ENCODE results near the gene APBB1IP.
A peak's percentile ranks its signal among the peaks of the same experiment; 100 is the strongest.

Gene APBB1IP

DNA sequence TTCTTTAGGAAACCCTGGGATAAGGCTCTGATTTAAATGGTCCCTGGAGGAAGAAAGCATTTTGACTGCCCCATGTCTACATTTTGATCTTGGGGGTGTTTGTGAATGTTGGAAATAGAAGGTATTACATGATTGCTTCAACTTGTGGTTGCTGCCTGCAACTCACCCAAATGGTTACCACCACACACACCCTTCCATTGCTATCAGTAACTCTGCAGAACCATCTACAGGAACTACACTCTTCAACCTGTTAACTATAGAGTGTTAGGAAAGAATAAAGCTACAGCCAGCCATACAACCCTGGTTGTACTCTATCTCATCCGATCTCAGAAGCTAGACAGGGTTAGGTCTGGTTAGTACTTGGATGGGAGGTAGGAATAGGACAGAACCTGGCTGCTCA lies 71.2 kb downstream of the APBB1IP start:
- no peaks in the 10 kb centered on the region for H3K36me3 ChIP-seq (ENCODE audit: control insufficient read depth in 2 of 2, insufficient read depth in 1 of 2, low read length in 2 of 2)
- no peaks in the 10 kb centered on the region for H3K9me3 ChIP-seq (ENCODE audit: control insufficient read depth, insufficient read depth, low read depth, low read length)
- no peak overlapping the region for H3K4me3 ChIP-seq (ENCODE audit: low read depth, low read length)
- H3K4me1 ChIP-seq (ENCODE audit: control insufficient read depth, insufficient read depth, low read length) = no peaks in the 10 kb centered on the region
- POLR2A ChIA-PET = no interaction called here
- TF ChIP-seq ZEB2 (tag by site-specific recombination; IDR thresholded peaks at IDR 0.05) (no peak), ZNF76 (tag by site-specific recombination; IDR thresholded peaks at IDR 0.05; ENCODE audit: borderline replicate concordance, low read depth) (no peak), ZNF623 (tag by site-specific recombination; IDR thresholded peaks at IDR 0.05) (no peak), ZNF670 (tag by site-specific recombination; IDR thresholded peaks at IDR 0.05; ENCODE audit: low read depth) (no peak), SP3 (tag by site-specific recombination; IDR thresholded peaks at IDR 0.05) (no peak), BCL11B (tag by site-specific recombination; IDR thresholded peaks at IDR 0.05; ENCODE audit: low read depth) (no peak), ZBTB17 (tag by site-specific recombination; IDR thresholded peaks at IDR 0.05) (no peak), ZNF394 (tag by site-specific recombination; IDR thresholded peaks at IDR 0.05; ENCODE audit: borderline replicate concordance) (no peak), ZNF404 (tag by site-specific recombination; IDR thresholded peaks at IDR 0.05) (no peak), KLF9 (tag by site-specific recombination; IDR thresholded peaks at IDR 0.05; ENCODE audit: low read depth) (no peak), KLF16 (tag by site-specific recombination; IDR thresholded peaks at IDR 0.05) (no peak), ZNF341 (tag by site-specific recombination; IDR thresholded peaks at IDR 0.05; ENCODE audit: low read depth) (no peak), GLIS2 (tag by site-specific recombination; IDR thresholded peaks at IDR 0.05) (no peak)
- no peak overlapping the region for H3K27ac ChIP-seq (ENCODE audit: extremely low read depth, low read depth, low read length)
- CTCF ChIA-PET = interaction anchor here (0.7 kb wide), 1 partner anchor 852 kb away, joined by 3 read pairs; no protein-coding TSS in a partner anchor

DNA sequence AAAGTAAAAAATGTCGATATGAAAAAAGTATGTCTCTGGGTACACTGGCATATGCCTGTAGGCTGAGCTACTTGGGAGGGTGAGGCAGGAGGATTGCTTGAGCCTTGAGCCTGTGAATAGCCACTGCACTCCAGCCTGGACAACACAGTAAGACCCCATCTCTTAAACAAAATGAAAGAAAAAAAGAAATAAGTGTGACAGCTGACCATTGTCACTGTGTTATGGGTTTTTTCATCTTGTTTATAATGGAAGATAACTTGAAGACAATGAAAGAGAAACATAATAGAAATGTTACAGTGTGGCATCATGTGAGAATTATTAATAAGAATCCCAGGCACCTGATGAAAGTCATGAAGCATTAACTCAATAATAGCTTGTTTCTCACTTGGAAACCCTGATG lies 75.0 kb downstream of the APBB1IP start:
- CTCF ChIA-PET = interaction anchor here (0.6 kb wide), 1 partner anchor 141 kb away, joined by 4 read pairs; no protein-coding TSS in a partner anchor
- no peaks in the 10 kb centered on the region for H3K9me3 ChIP-seq (ENCODE audit: control insufficient read depth, insufficient read depth, low read depth, low read length)

DNA sequence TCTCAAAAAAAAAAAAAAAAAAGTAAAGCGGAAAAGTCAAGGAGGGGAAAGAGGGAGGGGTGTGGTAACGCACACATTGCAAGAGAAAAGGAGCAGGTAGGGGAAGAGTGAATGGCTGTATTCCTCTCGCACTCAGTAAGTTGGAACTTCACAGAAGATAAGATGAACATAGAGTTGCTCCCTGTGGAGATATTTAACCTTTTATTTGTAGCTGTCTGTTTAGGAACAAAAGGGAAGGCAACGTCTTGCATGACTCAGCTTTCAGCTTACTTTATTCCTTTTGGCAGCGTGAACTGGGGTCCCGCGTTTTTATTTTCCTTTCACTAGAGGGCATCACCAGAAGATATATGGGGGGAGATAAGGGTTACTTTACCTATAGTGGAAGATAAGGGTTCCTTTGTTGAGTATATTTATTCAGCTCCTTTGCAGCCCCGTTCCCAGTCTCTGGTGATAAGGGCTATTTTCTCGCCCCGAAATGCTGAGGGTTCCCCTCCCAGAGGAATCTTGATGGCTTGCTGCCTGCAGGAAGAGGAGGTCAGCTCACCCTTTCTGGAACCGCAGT lies 78.5 kb downstream of the APBB1IP start:
- ChIA-PET POLR2A (interaction anchor here (0.8 kb wide), 1 partner anchor 8 kb away, joined by 9 read pairs; no protein-coding TSS in a partner anchor), CTCF (interaction anchor here (0.9 to 1.4 kb wide), 2 partner anchors 13 to 178 kb away, joined by 3 read pairs; no protein-coding TSS in a partner anchor)
- no peak overlapping the region for H3K4me3 ChIP-seq (ENCODE audit: low read depth, low read length)
- 0 out of 2 replicates have a peak, but pooled peaks have one; percentile 24 for TF ChIP-seq ZNF558 (tag by site-specific recombination; IDR thresholded peaks at IDR 0.05)
- TF ChIP-seq ZSCAN30 (tag by site-specific recombination; IDR thresholded peaks at IDR 0.05) = 0 out of 2 replicates have a peak, but pooled peaks have one; percentile 8
- peak; percentile 34; the same call in 1 of the 2 replicates for TF ChIP-seq ZBTB20 (tag by site-specific recombination; IDR thresholded peaks at IDR 0.05)
- 0 out of 2 replicates have a peak, but pooled peaks have one; percentile 41 for TF ChIP-seq ZNF629 (tag by site-specific recombination; IDR thresholded peaks at IDR 0.05)
- TF ChIP-seq, protein P1, sequence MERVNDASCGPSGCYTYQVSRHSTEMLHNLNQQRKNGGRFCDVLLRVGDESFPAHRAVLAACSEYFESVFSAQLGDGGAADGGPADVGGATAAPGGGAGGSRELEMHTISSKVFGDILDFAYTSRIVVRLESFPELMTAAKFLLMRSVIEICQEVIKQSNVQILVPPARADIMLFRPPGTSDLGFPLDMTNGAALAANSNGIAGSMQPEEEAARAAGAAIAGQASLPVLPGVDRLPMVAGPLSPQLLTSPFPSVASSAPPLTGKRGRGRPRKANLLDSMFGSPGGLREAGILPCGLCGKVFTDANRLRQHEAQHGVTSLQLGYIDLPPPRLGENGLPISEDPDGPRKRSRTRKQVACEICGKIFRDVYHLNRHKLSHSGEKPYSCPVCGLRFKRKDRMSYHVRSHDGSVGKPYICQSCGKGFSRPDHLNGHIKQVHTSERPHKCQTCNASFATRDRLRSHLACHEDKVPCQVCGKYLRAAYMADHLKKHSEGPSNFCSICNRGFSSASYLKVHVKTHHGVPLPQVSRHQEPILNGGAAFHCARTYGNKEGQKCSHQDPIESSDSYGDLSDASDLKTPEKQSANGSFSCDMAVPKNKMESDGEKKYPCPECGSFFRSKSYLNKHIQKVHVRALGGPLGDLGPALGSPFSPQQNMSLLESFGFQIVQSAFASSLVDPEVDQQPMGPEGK (tag by site-specific recombination; IDR thresholded peaks at IDR 0.05) = peak; percentile 26; the same call in 1 of the 2 replicates
- TF ChIP-seq, protein P2, sequence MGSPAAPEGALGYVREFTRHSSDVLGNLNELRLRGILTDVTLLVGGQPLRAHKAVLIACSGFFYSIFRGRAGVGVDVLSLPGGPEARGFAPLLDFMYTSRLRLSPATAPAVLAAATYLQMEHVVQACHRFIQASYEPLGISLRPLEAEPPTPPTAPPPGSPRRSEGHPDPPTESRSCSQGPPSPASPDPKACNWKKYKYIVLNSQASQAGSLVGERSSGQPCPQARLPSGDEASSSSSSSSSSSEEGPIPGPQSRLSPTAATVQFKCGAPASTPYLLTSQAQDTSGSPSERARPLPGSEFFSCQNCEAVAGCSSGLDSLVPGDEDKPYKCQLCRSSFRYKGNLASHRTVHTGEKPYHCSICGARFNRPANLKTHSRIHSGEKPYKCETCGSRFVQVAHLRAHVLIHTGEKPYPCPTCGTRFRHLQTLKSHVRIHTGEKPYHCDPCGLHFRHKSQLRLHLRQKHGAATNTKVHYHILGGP (tag by site-specific recombination; IDR thresholded peaks at IDR 0.05) = no peak
- TF ChIP-seq ZIC2 (tag by site-specific recombination; IDR thresholded peaks at IDR 0.05) = no peak
- TF ChIP-seq ZXDB (tag by site-specific recombination; IDR thresholded peaks at IDR 0.05) = peak; percentile 59; the same call in 1 of the 2 replicates
- TF ChIP-seq, protein P3, sequence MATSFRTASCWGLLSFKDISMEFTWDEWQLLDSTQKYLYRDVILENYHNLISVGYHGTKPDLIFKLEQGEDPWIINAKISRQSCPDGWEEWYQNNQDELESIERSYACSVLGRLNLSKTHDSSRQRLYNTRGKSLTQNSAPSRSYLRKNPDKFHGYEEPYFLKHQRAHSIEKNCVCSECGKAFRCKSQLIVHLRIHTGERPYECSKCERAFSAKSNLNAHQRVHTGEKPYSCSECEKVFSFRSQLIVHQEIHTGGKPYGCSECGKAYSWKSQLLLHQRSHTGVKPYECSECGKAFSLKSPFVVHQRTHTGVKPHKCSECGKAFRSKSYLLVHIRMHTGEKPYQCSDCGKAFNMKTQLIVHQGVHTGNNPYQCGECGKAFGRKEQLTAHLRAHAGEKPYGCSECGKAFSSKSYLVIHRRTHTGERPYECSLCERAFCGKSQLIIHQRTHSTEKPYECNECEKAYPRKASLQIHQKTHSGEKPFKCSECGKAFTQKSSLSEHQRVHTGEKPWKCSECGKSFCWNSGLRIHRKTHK (tag by site-specific recombination; IDR thresholded peaks at IDR 0.05) = no peak
- TF ChIP-seq ZSCAN16 (tag by site-specific recombination; IDR thresholded peaks at IDR 0.05) = no peak
- peak; percentile 57; the same call in 1 of the 2 replicates for TF ChIP-seq ZNF335 (tag by site-specific recombination; conservative IDR thresholded peaks at IDR 0.05)
- TF ChIP-seq SETDB1 (IDR thresholded peaks at IDR 0.05; ENCODE audit: insufficient read length, low read length) = no peak
- no peak for TF ChIP-seq ZBTB17 (tag by site-specific recombination; IDR thresholded peaks at IDR 0.05)
- TF ChIP-seq FEZF1 (tag by site-specific recombination; IDR thresholded peaks at IDR 0.05) = peak; percentile 74

More for the DNA sequence above, 75.0 kb downstream of the APBB1IP start:
- POLR2A ChIA-PET = no interaction called here
- TF ChIP-seq HOXC10 (CRISPR knock-in tag; IDR thresholded peaks at IDR 0.05) (no peak), SETDB1 (IDR thresholded peaks at IDR 0.05; ENCODE audit: insufficient read length, low read length) (peak; percentile 74), ZSCAN23 (tag by site-specific recombination; IDR thresholded peaks at IDR 0.05) (no peak), TRIM28 (IDR thresholded peaks at IDR 0.05; ENCODE audit: borderline replicate concordance, low read length) (peak; percentile 65; the same call in 1 of the 2 replicates)
- Histone ChIP-seq H3K27ac (ENCODE audit: extremely low read depth, low read depth, low read length) (no peak overlapping the region), H3K36me3 (ENCODE audit: control insufficient read depth in 2 of 2, insufficient read depth in 1 of 2, low read length in 2 of 2) (no peaks in the 10 kb centered on the region), H3K4me3 (ENCODE audit: low read depth, low read length) (no peak overlapping the region), H3K4me1 (ENCODE audit: control insufficient read depth, insufficient read depth, low read length) (peaks cover 10% of the 10 kb centered on the region; the same call in 1 of the 2 replicates)

More for the DNA sequence above, 78.5 kb downstream of the APBB1IP start:
- Histone ChIP-seq H3K9me3 (ENCODE audit: control insufficient read depth, insufficient read depth, low read depth, low read length) (no peaks in the 10 kb centered on the region), H3K4me1 (ENCODE audit: control insufficient read depth, insufficient read depth, low read length) (peaks cover 10% of the 10 kb centered on the region; the same call in 1 of the 2 replicates), H3K36me3 (ENCODE audit: control insufficient read depth in 2 of 2, insufficient read depth in 1 of 2, low read length in 2 of 2) (no peaks in the 10 kb centered on the region), H3K27ac (ENCODE audit: extremely low read depth, low read depth, low read length) (peak overlapping the region; percentile 34; the same call in 1 of the 2 replicates)

Data from HEK293 (cell line).